Gastroesophageal sphincter (tissue), 4 donors: ENCODE results near the gene TNFRSF18. TPM values are rescaled to one million over a fixed set of nuclear protein-coding genes. Genes with fewer than 3 reads are reported as not detected.

Source experiments
- ATAC-seq: fragments of 150-250 bp; one replicate; pipeline ENCODE4 v1.9.1; 2016; ENCODE audit warnings: mild to moderate bottlenecking, moderate library complexity
- H3K27ac ChIP-seq, 4 donors: fragments of 200-600 bp; sonication (generic) in 3 of 4; 1 replicate in 3 of 4; 2 replicates in 1 of 4; pipeline ENCODE4 v1.5.1; 2016 to 2019
- H3K27me3 ChIP-seq: fragments of 200-600 bp; sonication (generic); one replicate; pipeline ENCODE4 v1.5.1; 2019
- H3K36me3 ChIP-seq, 2 donors: fragments of 200-600 bp; sonication (generic); one replicate each; pipeline ENCODE4 v1.5.1; 2019; ENCODE audit warnings: control low read depth in 1 of 2
- H3K4me1 ChIP-seq, 3 donors: fragments of 200-600 bp; sonication (generic); 1 replicate in 2 of 3; 2 replicates in 1 of 3; pipeline ENCODE4 v1.5.1; 2016 to 2019; ENCODE audit warnings: control low read depth in 2 of 3
- H3K4me3 ChIP-seq, 2 donors: fragments of 200-600 bp; sonication (generic); one replicate each; pipeline ENCODE4 v1.5.1; 2019; ENCODE audit warnings: mild to moderate bottlenecking in 1 of 2, moderate library complexity in 1 of 2
- H3K9me3 ChIP-seq, 3 donors: fragments of 200-600 bp; sonication (generic); one replicate each; pipeline ENCODE4 v1.5.1; 2017 to 2019; ENCODE audit warnings: control low read depth in 2 of 3
- EP300 ChIP-seq: sonication (generic); formaldehyde crosslinking; IDR thresholded peaks from one replicate; pipeline ENCODE4 v1.6.1; 2017; ENCODE audit warnings: antibody characterized with exemption, mild to moderate bottlenecking
- POLR2A ChIP-seq, 2 donors: fragments of 450-650 bp; IDR thresholded peaks; one replicate each; pipeline ENCODE4 v1.6.1; 2017; ENCODE audit warnings: antibody characterized with exemption in 2 of 2, mild to moderate bottlenecking in 2 of 2, moderate library complexity in 1 of 2
- POLR2AphosphoS5 ChIP-seq: sonication (generic); formaldehyde crosslinking; IDR thresholded peaks from one replicate; pipeline ENCODE4 v1.6.1; 2017; ENCODE audit warnings: antibody characterized with exemption
- WGBS, 2 donors: methylation state at CpG; one replicate each; pipeline ENCODE4 v1.1.5; 2018; ENCODE audit warnings: low coverage in 1 of 2; 5-methylcytosine and 5-hydroxymethylcytosine counted together
- total RNA-seq, 4 donors: library from RNA; depleted of rRNA; stranded (reverse); fragments of >200 nt; gene quantifications; one replicate each; pipeline ENCODE4 v1.1.0, GENCODE V29; 2016
- TF ChIP-seq, protein P1 (sequence below), 4 experiments: fragments of 200-600 bp in 2 of 4; fragments of 450-650 bp in 2 of 4; sonication (generic) in 1 of 4; IDR thresholded peaks; one replicate each; pipeline ENCODE4 v1.5.1; 2017 to 2019; ENCODE audit warnings: antibody characterized with exemption in 4 of 4, mild to moderate bottlenecking in 2 of 4, moderate library complexity in 2 of 4

TNFRSF18 gene
- total RNA-seq, 4 donors from 2014 or later, result 0.35 to 2.2 TPM; not detected in 2

DNA sequence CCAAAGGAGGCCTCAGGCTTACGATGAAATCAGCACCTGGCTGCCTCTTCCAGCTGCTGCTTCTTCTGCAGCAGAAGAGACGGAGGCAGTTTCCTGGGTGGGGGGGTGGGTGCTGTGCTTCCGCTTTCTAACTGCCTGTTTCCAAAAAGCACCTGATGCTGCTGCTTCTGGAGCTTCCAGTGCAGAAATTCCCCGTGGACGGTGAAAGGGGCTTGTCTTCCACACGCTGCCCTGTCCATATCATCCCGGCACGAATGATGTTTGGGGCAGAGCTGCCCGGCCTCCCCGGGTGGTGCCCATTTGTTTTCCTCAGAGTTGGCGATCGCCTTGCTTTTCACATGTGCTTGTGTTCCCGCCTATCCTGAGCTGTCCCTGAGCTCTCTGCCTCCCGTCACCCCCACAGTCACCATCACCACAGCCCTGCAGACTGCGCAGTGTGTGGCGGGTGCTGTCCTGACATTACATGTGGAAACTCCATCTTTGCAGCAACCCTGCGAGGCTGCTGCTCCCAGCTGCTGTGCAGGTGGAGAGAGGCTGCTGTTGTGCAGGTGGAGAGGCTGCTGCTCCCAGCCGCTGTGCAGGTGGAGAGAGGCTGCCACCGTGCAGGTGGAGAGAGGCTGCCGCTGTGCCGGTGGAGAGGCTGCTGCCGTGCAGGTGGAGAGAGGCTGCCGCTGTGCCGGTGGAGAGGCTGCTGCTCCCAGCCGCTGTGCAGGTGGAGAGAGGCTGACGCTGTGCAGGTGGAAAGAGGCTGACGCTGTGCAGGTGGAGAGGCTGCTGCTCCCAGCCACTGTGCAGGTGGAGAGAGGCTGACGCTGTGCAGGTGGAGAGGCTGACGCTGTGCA, 30.9 kb downstream of the TNFRSF18 start:
- H3K4me3 ChIP-seq, result no peak overlapping the region
- TF ChIP-seq EP300 (no peak), POLR2A (IDR thresholded peaks at IDR 0.05) (no peak), POLR2AphosphoS5 (no peak)
- TF ChIP-seq, protein P1, sequence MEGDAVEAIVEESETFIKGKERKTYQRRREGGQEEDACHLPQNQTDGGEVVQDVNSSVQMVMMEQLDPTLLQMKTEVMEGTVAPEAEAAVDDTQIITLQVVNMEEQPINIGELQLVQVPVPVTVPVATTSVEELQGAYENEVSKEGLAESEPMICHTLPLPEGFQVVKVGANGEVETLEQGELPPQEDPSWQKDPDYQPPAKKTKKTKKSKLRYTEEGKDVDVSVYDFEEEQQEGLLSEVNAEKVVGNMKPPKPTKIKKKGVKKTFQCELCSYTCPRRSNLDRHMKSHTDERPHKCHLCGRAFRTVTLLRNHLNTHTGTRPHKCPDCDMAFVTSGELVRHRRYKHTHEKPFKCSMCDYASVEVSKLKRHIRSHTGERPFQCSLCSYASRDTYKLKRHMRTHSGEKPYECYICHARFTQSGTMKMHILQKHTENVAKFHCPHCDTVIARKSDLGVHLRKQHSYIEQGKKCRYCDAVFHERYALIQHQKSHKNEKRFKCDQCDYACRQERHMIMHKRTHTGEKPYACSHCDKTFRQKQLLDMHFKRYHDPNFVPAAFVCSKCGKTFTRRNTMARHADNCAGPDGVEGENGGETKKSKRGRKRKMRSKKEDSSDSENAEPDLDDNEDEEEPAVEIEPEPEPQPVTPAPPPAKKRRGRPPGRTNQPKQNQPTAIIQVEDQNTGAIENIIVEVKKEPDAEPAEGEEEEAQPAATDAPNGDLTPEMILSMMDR (IDR thresholded peaks at IDR 0.05), result no peak
- 66 to 78% methylated on average over 7 to 8 of the region's 29 CpGs for WGBS, 2 donors
- H3K27ac ChIP-seq, result no peak overlapping the region
- no peaks in the 10 kb centered on the region for H3K9me3 ChIP-seq
- H3K27me3 ChIP-seq, result peaks cover 100% of the 10 kb centered on the region
- H3K36me3 ChIP-seq, result no peaks in the 10 kb centered on the region
- no peak for ATAC-seq
- H3K4me1 ChIP-seq, result peaks cover 0 to 8% (median 0%) of the 10 kb centered on the region in 3 donors

DNA sequence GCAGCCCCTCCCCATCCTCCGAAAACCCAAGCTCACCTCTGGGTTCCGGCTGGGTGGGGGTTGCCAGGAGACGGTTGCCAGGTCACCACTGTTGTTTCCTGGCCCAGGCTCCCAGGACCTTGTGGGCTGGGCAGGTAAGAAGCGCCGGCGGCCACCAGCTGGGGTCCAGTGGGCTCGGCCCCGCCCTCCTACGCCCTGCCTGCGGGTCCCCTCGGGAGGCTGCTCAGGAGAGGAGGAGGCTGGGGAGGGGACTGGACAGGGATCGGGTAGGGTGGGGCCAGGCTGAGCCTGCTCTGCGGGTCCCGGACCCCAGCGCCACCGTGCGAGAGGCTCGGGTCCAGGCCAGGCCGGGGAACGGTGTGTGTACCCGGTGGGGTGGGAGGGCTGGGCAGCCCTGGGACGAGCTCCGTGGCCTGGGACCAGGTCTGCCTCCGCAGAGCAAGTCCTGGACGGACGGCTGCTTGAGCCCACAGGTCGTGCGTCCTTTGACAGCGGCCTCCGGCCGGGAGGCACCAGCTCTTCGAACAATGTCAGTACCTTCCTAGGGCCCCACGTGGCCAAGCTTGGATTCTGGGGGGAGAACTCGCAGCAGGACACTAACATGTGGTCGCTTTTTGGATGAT, 32.5 kb downstream of the TNFRSF18 start, which contains the start of gene TTLL10:
Gene TTLL10, plus strand, starts transcription at position 88 of the 623 bp plus-strand sequence. CDS start 5,336 bp downstream, outside the sequence.
- Histone ChIP-seq H3K9me3 (no peaks in the 10 kb centered on the region), H3K4me1 (peaks cover 0 to 8% (median 0%) of the 10 kb centered on the region in 3 donors), H3K4me3 (no peak within 1 kb of the TSS), H3K27ac (no peak within 1 kb of the TSS), H3K36me3 (no peaks in the 10 kb centered on the region), H3K27me3 (peaks cover 100% of the 10 kb centered on the region)
- WGBS, 2 donors, result 14% methylated on average over 5 of the region's 35 CpGs; no CpG with 5 or more reads in 1 of the 2 donors
- TF ChIP-seq POLR2A (IDR thresholded peaks at IDR 0.05) (no peak), POLR2AphosphoS5 (no peak), EP300 (no peak)
- TF ChIP-seq, protein P1 (IDR thresholded peaks at IDR 0.05), result no peak
- ATAC-seq, result peak; percentile 18

DNA sequence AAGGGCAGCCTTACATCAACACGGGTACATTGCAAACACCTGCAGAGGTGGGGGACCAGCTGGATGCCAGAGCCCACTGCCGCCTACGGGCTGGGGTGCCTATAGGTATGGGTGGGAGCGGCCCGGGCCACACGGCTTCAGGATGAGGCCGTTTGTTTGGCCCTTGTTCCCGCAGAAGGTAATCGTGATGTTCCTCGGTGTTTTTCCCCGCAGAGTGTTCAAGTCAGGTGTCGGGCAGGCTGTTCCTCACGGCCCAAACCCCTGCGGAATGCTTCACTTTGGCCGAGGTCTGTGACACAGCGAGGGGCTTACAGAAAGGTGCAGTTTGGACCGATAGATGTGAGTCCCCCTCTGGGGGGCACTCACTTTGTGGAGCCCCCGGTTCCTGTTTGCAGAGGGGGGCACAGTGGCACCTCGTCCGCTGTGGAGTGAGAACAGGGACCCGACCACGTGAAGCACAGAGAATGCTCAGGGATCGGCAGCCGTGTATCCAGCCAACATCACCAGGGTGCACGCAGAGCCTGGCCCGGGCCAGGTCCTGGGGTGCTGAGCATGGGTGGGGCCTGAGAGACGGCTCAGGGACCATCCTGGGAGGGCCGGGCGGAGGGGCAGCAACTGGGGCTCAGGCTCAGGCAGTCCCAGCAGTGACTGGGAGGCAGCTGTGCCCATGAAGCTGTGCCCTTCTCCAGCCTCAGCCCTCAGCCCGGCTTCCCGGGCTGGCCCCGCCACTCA, 33.2 kb downstream of the TNFRSF18 start:
- TF ChIP-seq POLR2A (IDR thresholded peaks at IDR 0.05), result no peak
- TF ChIP-seq EP300, result no peak
- Histone ChIP-seq H3K4me3 (no peak overlapping the region), H3K27me3 (peaks cover 100% of the 10 kb centered on the region), H3K36me3 (no peaks in the 10 kb centered on the region), H3K9me3 (no peaks in the 10 kb centered on the region), H3K4me1 (peaks cover 0 to 8% (median 0%) of the 10 kb centered on the region in 3 donors), H3K27ac (no peak overlapping the region)
- WGBS, 2 donors, result 20 to 37% methylated on average over 1 to 8 of the region's 32 CpGs
- ATAC-seq, result no peak

DNA sequence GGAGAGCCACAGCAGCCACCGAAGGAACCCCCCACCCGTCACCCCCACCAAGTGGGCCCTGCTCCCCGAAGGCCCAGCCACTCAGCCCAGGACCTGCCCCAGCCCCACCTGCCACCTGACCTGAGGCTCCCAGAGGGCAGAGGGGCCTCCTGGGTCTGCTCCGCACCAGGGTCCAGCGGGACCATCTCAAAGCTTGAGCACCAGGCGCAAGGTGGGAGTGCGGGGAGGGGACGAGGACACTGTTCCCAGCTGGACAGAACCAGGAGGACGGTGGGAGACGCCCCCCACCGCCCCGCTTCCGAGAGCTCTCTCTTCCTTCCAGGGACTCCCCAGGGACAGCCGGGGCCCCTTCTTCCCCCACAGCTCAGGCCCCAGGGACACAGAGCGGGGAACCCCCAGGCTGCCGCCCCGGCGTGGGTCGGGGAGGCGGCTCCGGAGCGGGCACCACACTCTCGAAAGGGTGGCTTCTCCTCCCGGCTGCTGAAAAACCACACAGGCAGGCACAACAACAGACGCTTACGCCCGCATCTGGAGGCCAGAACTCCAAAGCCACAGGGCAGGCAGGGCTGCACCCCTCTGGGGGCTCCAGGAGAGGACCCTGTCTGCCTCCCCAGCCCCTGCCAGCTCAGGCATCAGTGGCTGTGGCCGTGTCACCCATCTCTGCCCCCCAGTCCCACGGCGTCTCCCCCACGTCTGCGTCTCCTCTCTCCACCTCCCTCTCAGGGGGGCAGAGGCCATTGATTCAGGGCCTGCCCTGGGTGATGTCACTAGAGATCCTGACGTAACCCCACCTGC, 34.6 kb downstream of the TNFRSF18 start:
- no peak for ATAC-seq
- Histone ChIP-seq H3K9me3 (no peaks in the 10 kb centered on the region), H3K4me3 (no peak overlapping the region), H3K36me3 (no peaks in the 10 kb centered on the region), H3K27ac (no peak overlapping the region), H3K4me1 (peaks cover 0 to 8% (median 0%) of the 10 kb centered on the region in 3 donors), H3K27me3 (peaks cover 100% of the 10 kb centered on the region)
- 88% methylated on average over 4 of the region's 33 CpGs; no CpG with 5 or more reads in 1 of the 2 donors for WGBS, 2 donors
- TF ChIP-seq EP300 (no peak), POLR2AphosphoS5 (no peak), POLR2A (IDR thresholded peaks at IDR 0.05) (no peak)
- TF ChIP-seq, protein P1 (IDR thresholded peaks at IDR 0.05), result no peak
